Gastrocnemius medialis (tissue), 4 donors: ENCODE results near the gene ZNRD2.

Source experiments
- CTCF ChIP-seq, 5 experiments: fragments of 450-650 bp in 3 of 5; fragments of 200-600 bp in 2 of 5; sonication (generic) in 2 of 5; IDR thresholded peaks in 4 of 5; conservative IDR thresholded peaks in 1 of 5; 1 replicate in 4 of 5; 2 replicates in 1 of 5; pipeline ENCODE4 v1.5.1; 2016 to 2019; ENCODE audit warnings: antibody characterized with exemption in 5 of 5, mild to moderate bottlenecking in 3 of 5, moderate library complexity in 3 of 5
- POLR2A ChIP-seq, 2 donors: fragments of 450-650 bp; IDR thresholded peaks; one replicate each; pipeline ENCODE4 v1.6.1; 2017; ENCODE audit warnings: antibody characterized with exemption in 2 of 2, mild to moderate bottlenecking in 2 of 2, moderate library complexity in 2 of 2

GRCh38 chr11:65552388-65552951 is 17.8 kb upstream of the ZNRD2 start:
- TF ChIP-seq POLR2A (IDR thresholded peaks at IDR 0.05) = no peak
- no peak for TF ChIP-seq CTCF (IDR thresholded peaks at IDR 0.05 in 4 of 5, conservative IDR thresholded peaks at IDR 0.05 in 1 of 5)
